CD14-positive monocyte (primary cell): Measurements from ENCODE around the gene VTN. TPM values are rescaled to one million over a fixed set of nuclear protein-coding genes. Genes with fewer than 3 reads are reported as not detected.

ENCODE experiments used
- DNase-seq, 3 donors: peaks; one replicate each; pipeline ENCODE4 v3.0.0-alpha.2; 2011 to 2022
- H2AFZ ChIP-seq: 2 replicates; pipeline ENCODE4 v1.6.0; 2012; ENCODE audit warnings: mild to moderate bottlenecking, low read depth, low read length, inconsistent platforms; ENCODE audit not compliant: insufficient read depth, poor library complexity, severe bottlenecking
- H3K27ac ChIP-seq, 2 donors: 1 replicate in 1 of 2; 2 replicates in 1 of 2; pipeline ENCODE4 v1.5.1; 2012 to 2013; ENCODE audit warnings: low read length in 2 of 2, control low read depth in 1 of 2, inconsistent platforms in 1 of 2, low read depth in 1 of 2, mild to moderate bottlenecking in 1 of 2
- H3K27me3 ChIP-seq, 2 donors: one replicate each; pipeline versions ENCODE4 v1.6.0 to v1.6.1; 2011 to 2013; ENCODE audit warnings: low read length in 2 of 2; ENCODE audit not compliant: control insufficient read depth in 2 of 2, insufficient read depth in 2 of 2
- H3K36me3 ChIP-seq, 2 donors: replicated peaks in 1 of 2; 1 replicate in 1 of 2; 2 replicates in 1 of 2; pipeline versions ENCODE4 v1.5.1 to v1.6.1; 2012 to 2013; ENCODE audit warnings: low read length in 2 of 2, control low read depth in 1 of 2, inconsistent platforms in 1 of 2, mild to moderate bottlenecking in 1 of 2; ENCODE audit not compliant: insufficient read depth in 2 of 2, control insufficient read depth in 1 of 2
- H3K4me1 ChIP-seq, 2 donors: 1 replicate in 1 of 2; 2 replicates in 1 of 2; pipeline versions ENCODE4 v1.5.1 to v1.6.1; 2012 to 2013; ENCODE audit warnings: low read length in 2 of 2, control low read depth in 1 of 2, inconsistent platforms in 1 of 2, mild to moderate bottlenecking in 1 of 2, moderate library complexity in 1 of 2; ENCODE audit not compliant: insufficient read depth in 2 of 2, control insufficient read depth in 1 of 2
- H3K4me2 ChIP-seq: replicated peaks from 2 replicates; pipeline ENCODE3; 2012; ENCODE audit warnings: low read length, moderate library complexity, mild to moderate bottlenecking; ENCODE audit not compliant: poor library complexity, severe bottlenecking; ENCODE audit errors: extremely low read depth
- H3K4me3 ChIP-seq, 3 experiments: fragments of 200-600 bp in 1 of 3; sonication (generic) in 1 of 3; replicated peaks in 1 of 3; 1 replicate in 2 of 3; 2 replicates in 1 of 3; pipeline ENCODE4 v1.5.1; 2011 to 2013; ENCODE audit warnings: low read length in 3 of 3, mild to moderate bottlenecking in 3 of 3, control low read depth in 2 of 3, low read depth in 2 of 3, inconsistent platforms in 1 of 3, moderate library complexity in 1 of 3
- H3K79me2 ChIP-seq: 2 replicates; pipeline ENCODE4 v1.6.0; 2012; ENCODE audit warnings: mild to moderate bottlenecking, control low read depth, inconsistent platforms, low read length, moderate library complexity; ENCODE audit not compliant: insufficient read depth
- H3K9ac ChIP-seq: 2 replicates; pipeline ENCODE4 v1.6.0; 2017; ENCODE audit warnings: low read length, mild to moderate bottlenecking; ENCODE audit not compliant: insufficient read depth, poor library complexity, severe bottlenecking
- H3K9me3 ChIP-seq, 2 donors: replicated peaks in 1 of 2; 1 replicate in 1 of 2; 2 replicates in 1 of 2; pipeline versions ENCODE4 v1.5.1 to v1.6.1; 2012 to 2013; ENCODE audit warnings: low read length in 2 of 2, control low read depth in 1 of 2; ENCODE audit not compliant: control insufficient read depth in 1 of 2, insufficient read depth in 1 of 2
- H4K20me1 ChIP-seq: 2 replicates; pipeline ENCODE4 v1.6.0; 2012; ENCODE audit warnings: mild to moderate bottlenecking, low read length, control low read depth, moderate library complexity; ENCODE audit not compliant: insufficient read depth
- H3K27ac Mint-ChIP-seq, 7 donors: one replicate each; pipeline ENCODE4 v1.8.0; 2020; ENCODE audit warnings: mild to moderate bottlenecking in 7 of 7, mixed read lengths in 7 of 7, moderate library complexity in 6 of 7, inconsistent platforms in 2 of 7
- H3K27me3 Mint-ChIP-seq, 3 donors: one replicate each; pipeline ENCODE4 v1.8.0; 2021 to 2022; ENCODE audit warnings: low read depth in 3 of 3, mild to moderate bottlenecking in 3 of 3, mixed read lengths in 3 of 3, moderate library complexity in 3 of 3, inconsistent platforms in 1 of 3
- H3K36me3 Mint-ChIP-seq, 2 donors: one replicate each; pipeline ENCODE4 v1.8.0; 2020; ENCODE audit warnings: mixed read lengths in 2 of 2, inconsistent platforms in 1 of 2, mild to moderate bottlenecking in 1 of 2
- H3K4me1 Mint-ChIP-seq: one replicate; pipeline ENCODE4 v1.8.0; 2020; ENCODE audit warnings: mild to moderate bottlenecking, mixed read lengths
- H3K4me3 Mint-ChIP-seq, 2 donors: one replicate each; pipeline ENCODE4 v1.8.0; 2020; ENCODE audit warnings: mild to moderate bottlenecking in 2 of 2, mixed read lengths in 2 of 2, moderate library complexity in 1 of 2
- H3K9me3 Mint-ChIP-seq, 7 donors: one replicate each; pipeline ENCODE4 v1.8.0; 2020 to 2022; ENCODE audit warnings: mixed read lengths in 7 of 7, mild to moderate bottlenecking in 6 of 7, moderate library complexity in 6 of 7, inconsistent platforms in 2 of 7
- CTCF ChIP-seq: fragments of 200-600 bp; IDR thresholded peaks from one replicate; pipeline ENCODE4 v1.8.0; 2022; ENCODE audit warnings: antibody characterized with exemption, mild to moderate bottlenecking
- WGBS: methylation state at CpG from one replicate; pipeline ENCODE4 v1.1.5; 2013; ENCODE audit warnings: missing lambda C conversion rate; ENCODE audit not compliant: insufficient coverage; 5-methylcytosine and 5-hydroxymethylcytosine counted together
- intact Hi-C, 2 donors: fragments of 100-400 bp; cut with micrococcal nuclease; formaldehyde crosslinking; loops; one replicate each; pipeline versions ENCODE4 v1.15.0 to v1.15.1; 2023
- polyA plus RNA-seq, 3 donors: library from polyadenylated mRNA; depleted of rRNA in 1 of 3; unstranded in 2 of 3; stranded (reverse) in 1 of 3; fragments of 300-500 nt in 2 of 3; fragments of >200 nt in 1 of 3; fragmentation: Illumina TruSeq in 2 of 3; gene quantifications; 1 replicate in 2 of 3; 2 replicates in 1 of 3; pipeline ENCODE4 v1.2.3, GENCODE V29; 2012 to 2021

VTN gene
- polyA plus RNA-seq, 3 donors = not detected

DNA sequence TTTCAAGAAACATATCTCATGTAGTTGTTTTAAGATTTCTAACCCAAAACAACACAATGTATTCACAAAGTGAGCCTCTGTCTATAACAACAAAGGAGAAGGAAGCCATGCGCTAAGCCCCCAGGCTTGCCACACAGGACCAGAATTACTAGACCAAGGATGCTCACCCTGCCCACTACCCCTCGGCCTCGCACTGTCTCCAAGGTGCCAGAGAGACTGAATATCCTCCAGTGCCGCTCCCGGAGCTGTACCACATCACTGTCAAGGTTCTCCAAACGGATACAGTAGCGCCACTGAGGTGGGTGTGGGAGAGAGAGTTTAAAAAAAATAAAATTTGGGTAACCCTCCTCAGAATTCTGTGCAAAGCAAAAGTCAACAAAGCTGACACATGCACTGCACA, 19.8 kb downstream of the VTN start:
- Mint-ChIP-seq H3K27me3 (no peaks in the 10 kb centered on the region), H3K9me3 (no peaks in the 10 kb centered on the region), H3K36me3 (peaks cover 85 to 97% of the 10 kb centered on the region in 2 donors), H3K4me1 (no peaks in the 10 kb centered on the region), H3K4me3 (no peak overlapping the region), H3K27ac (no peak overlapping the region)
- H3K36me3 ChIP-seq = peaks cover 85 to 98% of the 10 kb centered on the region in 2 donors
- intact Hi-C loops = no loop called here
- H3K9ac ChIP-seq = no peak overlapping the region
- no peak overlapping the region for H3K4me2 ChIP-seq
- 100% methylated on average over 5 of the region's 7 CpGs for WGBS
- H3K9me3 ChIP-seq = no peaks in the 10 kb centered on the region
- no peaks in the 10 kb centered on the region for H3K4me1 ChIP-seq
- no peaks in the 10 kb centered on the region for H3K27me3 ChIP-seq
- H3K79me2 ChIP-seq = no peaks in the 10 kb centered on the region
- H3K27ac ChIP-seq = no peak overlapping the region
- no peak for DNase-seq
- no peak overlapping the region for H2AFZ ChIP-seq
- no peaks in the 10 kb centered on the region for H4K20me1 ChIP-seq
- TF ChIP-seq CTCF = no peak
- no peak overlapping the region for H3K4me3 ChIP-seq

GRCh38 chr17:28348979-28349378, 21.1 kb downstream of the VTN start:
- no peak overlapping the region for H3K4me2 ChIP-seq
- no peaks in the 10 kb centered on the region for H3K4me1 ChIP-seq
- Mint-ChIP-seq H3K9me3 (no peaks in the 10 kb centered on the region), H3K4me1 (no peaks in the 10 kb centered on the region), H3K4me3 (no peak overlapping the region), H3K27me3 (no peaks in the 10 kb centered on the region), H3K27ac (no peak overlapping the region), H3K36me3 (peaks cover 83 to 98% of the 10 kb centered on the region in 2 donors)
- H2AFZ ChIP-seq = no peak overlapping the region
- H3K9me3 ChIP-seq = no peaks in the 10 kb centered on the region
- no peak overlapping the region for H3K27ac ChIP-seq
- H3K27me3 ChIP-seq = no peaks in the 10 kb centered on the region
- no peak for DNase-seq
- no peak overlapping the region for H3K9ac ChIP-seq
- H3K79me2 ChIP-seq = no peaks in the 10 kb centered on the region
- H4K20me1 ChIP-seq = no peaks in the 10 kb centered on the region
- peaks cover 90 to 99% of the 10 kb centered on the region in 2 donors for H3K36me3 ChIP-seq
- 100% methylated on average over 1 of the region's 3 CpGs for WGBS
- no peak for TF ChIP-seq CTCF
- H3K4me3 ChIP-seq = no peak overlapping the region
- intact Hi-C loops = no loop called here
